Lower lobe of right lung (tissue), 2 donors: ENCODE data around the gene PRKN. TPM values are rescaled to one million over a fixed set of nuclear protein-coding genes. Genes with fewer than 3 reads are reported as not detected.

Experiments used
- ATAC-seq, 2 donors: fragments of 200-7000 bp; cut with Tn5 transposase; one replicate each; pipeline ENCODE4 v1.9.1; 2020 to 2022; ENCODE audit warnings: mild to moderate bottlenecking in 2 of 2, moderate library complexity in 2 of 2
- DNase-seq: peaks from one replicate; pipeline ENCODE4 v3.0.0-alpha.2; 2020
- H3K27ac ChIP-seq: fragments of 200-600 bp; one replicate; pipeline ENCODE4 v1.8.0; 2022
- H3K27me3 ChIP-seq: fragments of 200-600 bp; one replicate; pipeline ENCODE4 v1.8.0; 2022; ENCODE audit warnings: low read depth
- H3K36me3 ChIP-seq: fragments of 200-600 bp; one replicate; pipeline ENCODE4 v1.8.0; 2022; ENCODE audit warnings: mild to moderate bottlenecking
- H3K4me1 ChIP-seq: fragments of 200-600 bp; one replicate; pipeline ENCODE4 v1.8.0; 2022
- H3K4me3 ChIP-seq: fragments of 200-600 bp; one replicate; pipeline ENCODE4 v1.8.0; 2022; ENCODE audit warnings: mild to moderate bottlenecking
- H3K9me3 ChIP-seq: fragments of 200-600 bp; one replicate; pipeline ENCODE4 v1.8.0; 2022
- intact Hi-C: fragments of 100-400 bp; cut with DNase I; formaldehyde crosslinking; loops from one replicate; pipeline ENCODE4 v1.11.0; 2022
- total RNA-seq: library from RNA; stranded (reverse); fragmentation: NEBNext Ultra II Directional; extraction: Animal tissue kit (Norgen Biotek cat#: 25700); gene quantifications from one replicate; pipeline ENCODE4 v1.2.1, GENCODE V29; 2021
- TF ChIP-seq, protein P1 (sequence below): fragments of 200-600 bp; IDR thresholded peaks from one replicate; pipeline ENCODE4 v1.8.0; 2022; ENCODE audit warnings: antibody characterized with exemption, mild to moderate bottlenecking
- donor health status: DM: no; HTN: yes; CAD: no; lungs with severe emphysema.

PRKN gene
- total RNA-seq, 1 donor from 2014 or later = 6.1 TPM

DNA sequence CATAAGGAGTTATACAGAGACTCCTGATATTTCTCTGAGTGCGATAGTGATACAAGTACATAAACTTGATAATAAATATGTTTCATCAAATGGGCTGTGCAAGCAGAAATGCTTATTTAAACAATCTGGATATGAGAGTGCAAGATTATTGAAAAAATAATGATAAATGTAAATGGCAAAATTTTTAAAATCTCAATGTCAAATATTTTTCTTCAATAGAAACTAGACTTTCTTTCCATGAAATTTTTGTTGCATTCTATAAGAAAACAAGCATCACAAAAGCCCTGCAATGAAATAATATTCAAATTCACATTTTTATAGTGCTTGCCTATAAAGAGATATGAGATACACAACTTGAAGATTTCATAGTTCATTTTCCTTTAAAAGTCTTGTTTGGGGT is 2.9 kb upstream of the PRKN start:
- no peaks in the 10 kb centered on the region for H3K9me3 ChIP-seq
- H3K27me3 ChIP-seq = no peaks in the 10 kb centered on the region
- H3K36me3 ChIP-seq = no peaks in the 10 kb centered on the region
- TF ChIP-seq, protein P1, sequence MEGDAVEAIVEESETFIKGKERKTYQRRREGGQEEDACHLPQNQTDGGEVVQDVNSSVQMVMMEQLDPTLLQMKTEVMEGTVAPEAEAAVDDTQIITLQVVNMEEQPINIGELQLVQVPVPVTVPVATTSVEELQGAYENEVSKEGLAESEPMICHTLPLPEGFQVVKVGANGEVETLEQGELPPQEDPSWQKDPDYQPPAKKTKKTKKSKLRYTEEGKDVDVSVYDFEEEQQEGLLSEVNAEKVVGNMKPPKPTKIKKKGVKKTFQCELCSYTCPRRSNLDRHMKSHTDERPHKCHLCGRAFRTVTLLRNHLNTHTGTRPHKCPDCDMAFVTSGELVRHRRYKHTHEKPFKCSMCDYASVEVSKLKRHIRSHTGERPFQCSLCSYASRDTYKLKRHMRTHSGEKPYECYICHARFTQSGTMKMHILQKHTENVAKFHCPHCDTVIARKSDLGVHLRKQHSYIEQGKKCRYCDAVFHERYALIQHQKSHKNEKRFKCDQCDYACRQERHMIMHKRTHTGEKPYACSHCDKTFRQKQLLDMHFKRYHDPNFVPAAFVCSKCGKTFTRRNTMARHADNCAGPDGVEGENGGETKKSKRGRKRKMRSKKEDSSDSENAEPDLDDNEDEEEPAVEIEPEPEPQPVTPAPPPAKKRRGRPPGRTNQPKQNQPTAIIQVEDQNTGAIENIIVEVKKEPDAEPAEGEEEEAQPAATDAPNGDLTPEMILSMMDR = no peak
- no peak overlapping the region for H3K27ac ChIP-seq
- H3K4me1 ChIP-seq = peaks cover 7% of the 10 kb centered on the region
- no peak overlapping the region for H3K4me3 ChIP-seq
- DNase-seq (no peak), ATAC-seq (no peak)
- intact Hi-C loops = no loop called here

DNA sequence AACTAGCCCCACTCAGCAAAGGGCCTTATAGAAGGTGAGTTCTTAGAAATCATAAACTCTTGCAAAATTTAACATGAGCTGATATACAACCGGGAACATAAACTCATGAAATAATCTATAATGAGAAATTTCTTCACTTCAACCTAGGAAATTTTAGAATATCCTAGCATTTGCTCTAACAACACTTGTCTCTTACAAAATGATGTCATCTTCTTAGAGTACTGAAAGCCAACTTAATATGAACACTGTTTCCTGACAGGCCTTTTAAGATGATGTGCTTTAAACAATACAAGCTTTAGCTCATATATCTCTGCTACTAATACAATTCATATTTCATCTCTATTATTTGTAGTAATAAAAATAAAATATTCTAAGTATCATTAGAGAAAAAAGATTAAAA is 1.1 kb upstream of the PRKN start:
- TF ChIP-seq, protein P1 = no peak
- no peak overlapping the region for H3K4me3 ChIP-seq
- no peaks in the 10 kb centered on the region for H3K9me3 ChIP-seq
- H3K27ac ChIP-seq = no peak overlapping the region
- DNase-seq (no peak), ATAC-seq (no peak)
- peaks cover 7% of the 10 kb centered on the region for H3K4me1 ChIP-seq
- no peaks in the 10 kb centered on the region for H3K27me3 ChIP-seq
- intact Hi-C loops = no loop called here
- no peaks in the 10 kb centered on the region for H3K36me3 ChIP-seq

DNA sequence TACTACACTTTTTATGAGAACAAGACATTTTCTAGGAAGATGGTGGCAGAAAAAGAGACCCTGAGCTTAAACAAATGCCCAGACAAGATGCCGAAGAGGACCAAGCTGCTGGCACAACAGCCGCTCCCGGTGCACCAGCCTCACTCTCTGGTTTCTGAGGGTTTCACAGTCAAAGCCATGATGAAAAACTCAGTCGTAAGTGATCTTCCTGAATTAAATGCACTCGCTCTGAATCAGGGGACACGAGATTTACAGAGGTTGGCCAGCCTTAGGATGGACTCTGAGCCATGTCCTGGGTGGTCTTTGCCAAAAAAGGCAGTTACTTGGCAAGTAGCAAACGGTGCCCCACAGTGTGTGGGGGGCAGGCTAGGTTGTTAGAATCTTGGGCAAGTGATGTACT is 631 bp upstream of the PRKN start:
- Histone ChIP-seq H3K4me3 (peak overlapping the region; percentile 74), H3K27ac (peak overlapping the region; percentile 87), H3K9me3 (no peaks in the 10 kb centered on the region), H3K27me3 (no peaks in the 10 kb centered on the region), H3K36me3 (no peaks in the 10 kb centered on the region), H3K4me1 (peaks cover 7% of the 10 kb centered on the region)
- ATAC-seq (no peak), DNase-seq (no peak)
- TF ChIP-seq, protein P1 = no peak
- intact Hi-C loops = no loop called here

DNA sequence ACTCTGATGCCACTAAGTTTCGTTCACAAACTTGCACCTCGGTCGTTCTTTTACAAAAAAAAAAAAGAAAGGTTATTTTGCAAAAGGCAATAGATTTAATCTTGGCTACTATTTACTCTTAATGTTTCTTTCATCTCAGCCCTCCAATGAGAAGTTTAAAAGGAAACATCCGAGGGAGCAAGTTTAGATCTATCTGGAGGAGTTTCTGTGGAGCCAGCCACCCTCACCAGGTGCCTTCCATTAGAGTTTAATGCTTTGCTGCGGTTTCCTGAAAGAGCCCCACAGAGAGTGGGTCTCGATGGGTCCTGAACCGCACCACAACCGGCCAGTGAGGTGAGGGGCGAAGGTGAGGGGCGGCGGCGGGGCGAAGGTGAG is 632 bp downstream of the PRKN start:
- DNase-seq (no peak), ATAC-seq (peak in 1 of 2 donors; percentile 37)
- no peaks in the 10 kb centered on the region for H3K36me3 ChIP-seq
- peaks cover 7% of the 10 kb centered on the region for H3K4me1 ChIP-seq
- H3K9me3 ChIP-seq = no peaks in the 10 kb centered on the region
- peak overlapping the region; percentile 87 for H3K27ac ChIP-seq
- no peaks in the 10 kb centered on the region for H3K27me3 ChIP-seq
- H3K4me3 ChIP-seq = peak overlapping the region; percentile 74
- intact Hi-C loops = no loop called here
- TF ChIP-seq, protein P1 = no peak

DNA sequence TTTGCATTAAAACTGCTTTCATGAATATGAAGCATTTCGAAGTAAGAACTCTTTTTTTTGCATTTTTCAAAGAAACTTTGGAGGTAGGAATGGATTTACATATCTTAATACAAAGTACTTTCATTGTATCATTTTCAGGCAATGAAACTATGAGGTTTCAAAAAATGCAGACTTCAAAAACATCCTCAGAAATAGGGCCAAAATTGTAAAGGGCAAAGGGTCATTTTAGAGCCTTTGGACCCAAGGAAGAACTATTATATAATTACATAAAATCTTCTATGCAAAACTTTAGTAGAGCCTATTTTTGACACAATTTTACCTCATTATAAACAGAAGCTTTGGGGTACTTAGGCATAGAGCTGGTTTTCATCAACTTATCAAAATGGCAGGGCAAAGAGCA is 4.9 kb downstream of the PRKN start:
- Histone ChIP-seq H3K36me3 (no peaks in the 10 kb centered on the region), H3K9me3 (no peaks in the 10 kb centered on the region), H3K27me3 (no peaks in the 10 kb centered on the region), H3K4me1 (peaks cover 7% of the 10 kb centered on the region), H3K27ac (no peak overlapping the region), H3K4me3 (no peak overlapping the region)
- ATAC-seq = no peak
- no peak for DNase-seq
- intact Hi-C loops = no loop called here
- TF ChIP-seq, protein P1 = no peak

DNA sequence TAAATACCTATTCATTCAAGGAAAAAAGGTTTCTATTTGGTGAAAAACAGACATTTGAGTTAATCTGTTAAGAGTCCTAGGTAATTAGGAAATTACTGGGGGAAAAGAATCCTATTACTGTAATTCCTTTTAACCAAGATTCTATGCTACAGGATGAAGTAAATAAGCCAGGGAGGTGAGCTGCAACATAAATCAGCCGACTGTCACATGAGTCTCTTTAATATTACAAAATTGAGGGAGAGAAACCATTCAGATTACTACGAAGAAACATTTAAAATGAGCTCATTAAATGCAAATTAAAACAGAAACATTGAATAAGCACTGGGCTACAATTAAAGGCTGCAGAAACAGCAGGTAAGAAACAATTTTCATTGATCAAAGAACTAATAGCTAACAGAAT is 5.3 kb downstream of the PRKN start:
- H3K27me3 ChIP-seq = no peaks in the 10 kb centered on the region
- intact Hi-C loops = no loop called here
- H3K4me3 ChIP-seq = no peak overlapping the region
- DNase-seq (no peak), ATAC-seq (no peak)
- no peaks in the 10 kb centered on the region for H3K9me3 ChIP-seq
- peaks cover 7% of the 10 kb centered on the region for H3K4me1 ChIP-seq
- no peak overlapping the region for H3K27ac ChIP-seq
- H3K36me3 ChIP-seq = no peaks in the 10 kb centered on the region
- TF ChIP-seq, protein P1 = no peak
